Midbrain (tissue), 1 donor: ENCODE data around the gene PCDH9.
A peak's percentile ranks its signal among the peaks of the same experiment; 100 is the strongest.
"Not testable (repeated sequence)": the region's sequence is repeated elsewhere in the genome, so short reads cannot be mapped to it uniquely, and the experiment has no call there.

Source experiments
- DNase-seq: peaks from one replicate; lab custom pipeline; 2025; lab: John Stamatoyannopoulos, UW

The PCDH9 gene

GRCh38 chr13:66657165-66657881, 572.8 kb downstream of the PCDH9 start:
- peak; percentile 39 for DNase-seq

GRCh38 chr13:66655847-66656454, 574.2 kb downstream of the PCDH9 start:
- DNase-seq, result no peak

GRCh38 chr13:66644855-66645460, 585.2 kb downstream of the PCDH9 start:
- no peak for DNase-seq

GRCh38 chr13:66640231-66640630, 589.9 kb downstream of the PCDH9 start:
- no peak for DNase-seq

GRCh38 chr13:66639044-66639443, 591.1 kb downstream of the PCDH9 start:
- DNase-seq, result no peak

- DNase-seq, result no peak
Observed at GRCh38 chr13:66635526-66635925, 594.6 kb downstream of the PCDH9 start.

- DNase-seq, result no peak
Observed at GRCh38 chr13:66634384-66634783, 595.8 kb downstream of the PCDH9 start.

- DNase-seq, result no peak
Observed at GRCh38 chr13:66627512-66627911, 602.6 kb downstream of the PCDH9 start.

GRCh38 chr13:66624302-66624701, 605.8 kb downstream of the PCDH9 start:
- DNase-seq, result no peak

- DNase-seq, result no peak
Observed at GRCh38 chr13:66623129-66623820, 606.9 kb downstream of the PCDH9 start.

- DNase-seq, result not testable (repeated sequence)
Observed at GRCh38 chr13:66621906-66622447, 608.2 kb downstream of the PCDH9 start.

GRCh38 chr13:66618702-66619101, 611.4 kb downstream of the PCDH9 start:
- no peak for DNase-seq

- DNase-seq, result no peak
Observed at GRCh38 chr13:66617786-66618185, 612.4 kb downstream of the PCDH9 start.

GRCh38 chr13:66612983-66613382, 617.2 kb downstream of the PCDH9 start:
- no peak for DNase-seq

GRCh38 chr13:66586489-66586888, 643.6 kb downstream of the PCDH9 start:
- no peak for DNase-seq

GRCh38 chr13:66585669-66586203, 644.4 kb downstream of the PCDH9 start:
- DNase-seq, result no peak

GRCh38 chr13:66581675-66582074, 648.5 kb downstream of the PCDH9 start:
- DNase-seq, result no peak

- DNase-seq, result no peak
Observed at GRCh38 chr13:66578305-66578704, 651.8 kb downstream of the PCDH9 start.

GRCh38 chr13:66577358-66577757, 652.8 kb downstream of the PCDH9 start:
- no peak for DNase-seq

- DNase-seq, result no peak
Observed at GRCh38 chr13:66576381-66576780, 653.8 kb downstream of the PCDH9 start.

GRCh38 chr13:66574606-66575005, 655.5 kb downstream of the PCDH9 start:
- no peak for DNase-seq
